Erythroblast (primary cell): Measurements from ENCODE around the gene FNDC8.
A peak's percentile ranks its signal among the peaks of the same experiment; 100 is the strongest.

Experiments
- DNase-seq, 2 experiments: peaks; one replicate each; lab custom pipeline; 2025; lab: John Stamatoyannopoulos, UW
- GATA1 ChIP-seq: IDR thresholded peaks from 2 replicates; pipeline ENCODE4 v1.6.1; 2011; ENCODE audit warnings: low read depth, mild to moderate bottlenecking, control low read depth, low read length, moderate library complexity
- POLR2A ChIP-seq: IDR thresholded peaks from 2 replicates; pipeline ENCODE4 v1.6.1; 2011; ENCODE audit warnings: mild to moderate bottlenecking, low read length

FNDC8 gene

GRCh38 chr17:35116845-35117244 is 4.6 kb upstream of the FNDC8 start:
- DNase-seq = no peak
- TF ChIP-seq GATA1 (no peak), POLR2A (no peak)

GRCh38 chr17:35117984-35118383 is 3.4 kb upstream of the FNDC8 start:
- DNase-seq = peak; percentile 30 to 34
- TF ChIP-seq GATA1 (no peak), POLR2A (no peak)

- DNase-seq = peak; percentile 84 to 90
- TF ChIP-seq POLR2A (peak; percentile 42), GATA1 (no peak)
These were observed 1.8 kb upstream of the FNDC8 start, which contains the start of gene RAD51D for GRCh38 chr17:35119370-35120165. Gene RAD51D (minus strand): TSS chr17:35119860. CDS start chr17:35119613, 247 bp downstream.

GRCh38 chr17:35127751-35128514 is 6.5 kb downstream of the FNDC8 start:
- no peak for DNase-seq
- TF ChIP-seq POLR2A = no peak
- TF ChIP-seq GATA1 = no peak

- TF ChIP-seq GATA1 (no peak), POLR2A (no peak)
- DNase-seq = no peak
These were observed 7.9 kb downstream of the FNDC8 start for GRCh38 chr17:35129154-35129972.

GRCh38 chr17:35129973-35130351 is 8.5 kb downstream of the FNDC8 start:
- no peak for DNase-seq
- TF ChIP-seq POLR2A (no peak), GATA1 (no peak)

- TF ChIP-seq POLR2A (no peak), GATA1 (no peak)
- DNase-seq = no peak
These were observed 9.0 kb downstream of the FNDC8 start for GRCh38 chr17:35130392-35130791.

- TF ChIP-seq GATA1 = no peak
- no peak for TF ChIP-seq POLR2A
- no peak for DNase-seq
These were observed 10.7 kb downstream of the FNDC8 start for GRCh38 chr17:35132099-35132498.

- no peak for DNase-seq
- TF ChIP-seq GATA1 (no peak), POLR2A (no peak)
These were observed 11.6 kb downstream of the FNDC8 start for GRCh38 chr17:35132816-35133550.

- no peak for TF ChIP-seq POLR2A
- no peak for TF ChIP-seq GATA1
- DNase-seq = peak in 1 of 2 experiments; percentile 12
These were observed 13.9 kb downstream of the FNDC8 start for GRCh38 chr17:35135322-35135721.

GRCh38 chr17:35138218-35138617 is 16.8 kb downstream of the FNDC8 start:
- DNase-seq = peak in 1 of 2 experiments; percentile 11
- TF ChIP-seq GATA1 (no peak), POLR2A (no peak)

- peak; percentile 38 for TF ChIP-seq POLR2A
- no peak for TF ChIP-seq GATA1
- DNase-seq = peak; percentile 88 to 90
These were observed 20.5 kb downstream of the FNDC8 start, which contains the start of gene NLE1 for GRCh38 chr17:35141681-35142466. Gene NLE1 (minus strand): TSS chr17:35142303. CDS start chr17:35142275, 28 bp downstream.

- no peak for TF ChIP-seq POLR2A
- no peak for TF ChIP-seq GATA1
- DNase-seq = no peak
These were observed 21.0 kb downstream of the FNDC8 start for GRCh38 chr17:35142467-35142796.
